Mucosa of descending colon (tissue), 3 donors: ENCODE data around the gene PIK3CB. TPM values are rescaled to one million over a fixed set of nuclear protein-coding genes. Genes with fewer than 3 reads are reported as not detected.
A peak's percentile ranks its signal among the peaks of the same experiment; 100 is the strongest.
"Not testable (repeated sequence)": the region's sequence is repeated elsewhere in the genome, so short reads cannot be mapped to it uniquely, and the experiment has no call there.

Experiments used
- ATAC-seq: fragments of 200-7000 bp; cut with Tn5 transposase; one replicate; pipeline ENCODE4 v1.9.1; 2020; ENCODE audit warnings: mild to moderate bottlenecking, moderate library complexity
- DNase-seq, 3 donors: peaks; one replicate each; pipeline ENCODE4 v3.0.0-alpha.2; 2020
- H3K36me3 ChIP-seq: fragments of 200-600 bp; one replicate; pipeline ENCODE4 v1.8.0; 2021; ENCODE audit warnings: low read depth, mild to moderate bottlenecking
- H3K4me1 ChIP-seq: fragments of 200-600 bp; one replicate; pipeline ENCODE4 v1.8.0; 2021; ENCODE audit warnings: low read depth, mild to moderate bottlenecking
- H3K4me3 ChIP-seq: fragments of 200-600 bp; one replicate; pipeline ENCODE4 v1.8.0; 2021; ENCODE audit warnings: mild to moderate bottlenecking
- H3K9me3 ChIP-seq: fragments of 200-600 bp; one replicate; pipeline ENCODE4 v1.8.0; 2021; ENCODE audit warnings: mild to moderate bottlenecking
- intact Hi-C, 2 donors: fragments of 100-400 bp; cut with DNase I in 1 of 2; cut with micrococcal nuclease in 1 of 2; formaldehyde crosslinking; loops; one replicate each; pipeline versions ENCODE4 v1.11.0 to v1.11.1; 2022; cut with DNase I, micrococcal nuclease
- total RNA-seq, 3 donors: library from RNA; stranded (reverse); fragmentation: NEBNext Ultra II Directional in 2 of 3; extraction: Animal tissue kit (Norgen Biotek cat#: 25700) in 2 of 3; gene quantifications; one replicate each; pipeline versions ENCODE4 v1.2.1 to v1.2.4, GENCODE V29; 2021 to 2023
- TF ChIP-seq, protein P1 (sequence below): fragments of 200-600 bp; IDR thresholded peaks from one replicate; pipeline ENCODE4 v1.8.0; 2022; ENCODE audit warnings: antibody characterized with exemption, mild to moderate bottlenecking
- donor health status: DM: no; HTN: no; CAD: no; lungs with moderate emphysema.
- donor health status: DM: no; HTN: no; CAD: no.
- donor health status: DM: no; HTN: yes; CAD: no.

Gene PIK3CB
- total RNA-seq, 3 donors from 2014 or later: 44.3 to 57.9 (median 51.8) TPM

GRCh38 chr3:138835397-138835757 is 649 bp upstream of the PIK3CB start:
- ATAC-seq (no peak), DNase-seq (no peak)

DNA sequence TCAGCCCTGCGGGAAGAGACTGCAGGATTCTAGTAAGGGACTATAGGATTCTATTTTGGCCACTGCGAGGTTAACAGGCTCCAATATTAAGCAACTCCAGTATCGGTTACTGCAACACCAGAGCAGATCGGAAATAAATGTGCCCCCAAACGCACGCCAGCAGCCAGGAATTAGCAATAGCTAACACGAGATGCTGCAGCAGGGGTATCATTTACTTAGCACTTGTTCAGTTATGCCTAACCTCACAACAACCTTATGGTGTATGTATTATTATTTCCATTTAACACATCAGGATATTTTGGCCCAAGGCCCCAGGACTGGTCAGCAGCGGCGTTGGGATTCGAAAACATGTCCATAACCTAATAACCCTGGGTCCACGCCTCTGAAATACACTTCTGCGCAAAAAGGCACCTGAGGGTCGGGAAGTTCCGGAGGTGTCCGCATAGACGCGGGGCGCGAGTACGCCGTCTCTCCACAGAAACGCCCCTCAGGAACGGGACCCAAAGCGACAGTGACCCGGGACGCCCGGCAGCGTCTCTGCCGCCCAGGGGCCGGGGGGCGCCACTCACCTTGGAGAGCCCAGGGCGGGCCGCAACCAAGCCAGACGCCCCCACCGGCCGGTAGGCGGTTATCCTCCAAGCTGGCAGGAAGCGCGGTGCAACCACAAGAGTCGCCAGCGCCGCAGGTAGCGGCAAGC is 681 bp downstream of the PIK3CB start:
- DNase-seq: peak; percentile 63 to 84 (median 77)
- Histone ChIP-seq H3K36me3 (no peaks in the 10 kb centered on the region), H3K4me1 (peaks cover 16% of the 10 kb centered on the region), H3K9me3 (no peaks in the 10 kb centered on the region), H3K4me3 (peak overlapping the region; percentile 86)
- intact Hi-C loops: loop anchor here in 1 of 2 donors (10.0 kb wide), 1 partner anchor 81 kb away; no protein-coding TSS in a partner anchor
- peak; percentile 66 for ATAC-seq
- TF ChIP-seq, protein P1, sequence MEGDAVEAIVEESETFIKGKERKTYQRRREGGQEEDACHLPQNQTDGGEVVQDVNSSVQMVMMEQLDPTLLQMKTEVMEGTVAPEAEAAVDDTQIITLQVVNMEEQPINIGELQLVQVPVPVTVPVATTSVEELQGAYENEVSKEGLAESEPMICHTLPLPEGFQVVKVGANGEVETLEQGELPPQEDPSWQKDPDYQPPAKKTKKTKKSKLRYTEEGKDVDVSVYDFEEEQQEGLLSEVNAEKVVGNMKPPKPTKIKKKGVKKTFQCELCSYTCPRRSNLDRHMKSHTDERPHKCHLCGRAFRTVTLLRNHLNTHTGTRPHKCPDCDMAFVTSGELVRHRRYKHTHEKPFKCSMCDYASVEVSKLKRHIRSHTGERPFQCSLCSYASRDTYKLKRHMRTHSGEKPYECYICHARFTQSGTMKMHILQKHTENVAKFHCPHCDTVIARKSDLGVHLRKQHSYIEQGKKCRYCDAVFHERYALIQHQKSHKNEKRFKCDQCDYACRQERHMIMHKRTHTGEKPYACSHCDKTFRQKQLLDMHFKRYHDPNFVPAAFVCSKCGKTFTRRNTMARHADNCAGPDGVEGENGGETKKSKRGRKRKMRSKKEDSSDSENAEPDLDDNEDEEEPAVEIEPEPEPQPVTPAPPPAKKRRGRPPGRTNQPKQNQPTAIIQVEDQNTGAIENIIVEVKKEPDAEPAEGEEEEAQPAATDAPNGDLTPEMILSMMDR: no peak

More at GRCh38 chr3:138835397-138835757, 649 bp upstream of the PIK3CB start:
- H3K9me3 ChIP-seq: no peaks in the 10 kb centered on the region
- intact Hi-C loops: loop anchor here in 1 of 2 donors (10.0 kb wide), 1 partner anchor 79 kb away; no protein-coding TSS in a partner anchor
- TF ChIP-seq, protein P1: no peak
- H3K36me3 ChIP-seq: no peaks in the 10 kb centered on the region
- peak overlapping the region; percentile 86 for H3K4me3 ChIP-seq
- peaks cover 16% of the 10 kb centered on the region for H3K4me1 ChIP-seq

DNA sequence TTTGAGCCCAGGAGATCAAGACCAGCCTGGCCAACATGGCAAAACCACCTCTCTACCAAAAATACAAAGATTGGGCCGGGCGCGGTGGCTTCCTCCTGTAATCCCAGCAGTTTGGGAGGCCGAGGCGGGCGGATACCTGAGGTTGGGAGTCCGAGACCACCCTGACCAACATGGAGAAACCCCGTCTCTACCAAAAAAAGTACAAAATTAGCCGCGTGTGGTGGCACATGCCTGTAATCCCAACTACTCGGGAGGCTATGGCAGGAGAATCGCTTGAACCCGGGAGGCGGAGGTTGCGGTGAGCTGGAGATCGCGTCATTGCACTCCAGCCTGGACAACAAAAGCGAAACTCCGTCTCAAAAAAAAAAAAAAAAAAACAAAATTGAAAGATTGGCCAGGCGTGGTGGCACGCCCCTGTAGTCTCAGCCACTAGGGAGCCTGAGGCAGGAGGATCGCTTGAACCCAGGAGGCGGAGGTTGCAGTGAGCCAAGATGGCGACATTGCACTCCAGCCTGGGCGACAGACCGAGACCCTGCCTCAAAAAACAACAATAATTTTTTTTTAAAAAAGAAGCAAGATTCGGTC is 2.2 kb downstream of the PIK3CB start:
- H3K9me3 ChIP-seq, H3K4me3 ChIP-seq, DNase-seq, H3K36me3 ChIP-seq, ATAC-seq: not testable (repeated sequence)
- H3K4me1 ChIP-seq: peaks cover 16% of the 10 kb centered on the region
- intact Hi-C loops: loop anchor here in 1 of 2 donors (10.0 kb wide), 1 partner anchor 82 kb away; no protein-coding TSS in a partner anchor

DNA sequence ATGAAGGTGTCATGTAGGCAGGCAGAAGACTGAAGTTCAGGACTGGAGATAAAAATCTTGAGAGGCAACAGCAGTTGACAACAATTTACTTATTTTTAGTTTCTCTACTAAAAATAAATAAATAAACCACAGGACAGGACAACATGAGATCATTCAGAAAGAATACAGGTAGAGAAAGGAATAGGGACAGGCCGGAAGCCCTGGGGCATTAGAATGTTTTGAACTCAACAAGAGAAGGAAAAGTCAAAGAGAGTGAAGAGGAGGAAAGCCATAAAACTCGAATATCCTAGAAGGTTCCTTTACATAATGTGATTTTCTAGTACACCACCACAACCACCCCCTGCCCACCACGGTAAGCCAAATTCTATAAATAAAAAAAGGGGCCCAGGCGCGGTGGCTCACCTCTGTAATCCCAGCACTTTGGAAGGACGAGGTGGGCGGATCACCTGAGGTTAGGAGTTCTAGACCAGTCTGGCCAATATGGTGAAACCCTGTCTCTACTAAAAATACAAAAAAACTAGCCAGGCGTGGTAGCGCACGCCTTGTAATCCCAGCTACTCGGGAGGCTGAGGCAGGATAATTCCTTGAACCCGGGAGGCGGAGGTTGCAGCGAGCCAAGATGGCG is 4.7 kb downstream of the PIK3CB start:
- Histone ChIP-seq H3K36me3 (no peaks in the 10 kb centered on the region), H3K4me3 (no peak overlapping the region), H3K4me1 (peaks cover 9% of the 10 kb centered on the region), H3K9me3 (no peaks in the 10 kb centered on the region)
- DNase-seq (no peak), ATAC-seq (no peak)
- intact Hi-C loops: loop anchor here in 1 of 2 donors (10.0 kb wide), 1 partner anchor 85 kb away; no protein-coding TSS in a partner anchor
- TF ChIP-seq, protein P1: no peak

DNA sequence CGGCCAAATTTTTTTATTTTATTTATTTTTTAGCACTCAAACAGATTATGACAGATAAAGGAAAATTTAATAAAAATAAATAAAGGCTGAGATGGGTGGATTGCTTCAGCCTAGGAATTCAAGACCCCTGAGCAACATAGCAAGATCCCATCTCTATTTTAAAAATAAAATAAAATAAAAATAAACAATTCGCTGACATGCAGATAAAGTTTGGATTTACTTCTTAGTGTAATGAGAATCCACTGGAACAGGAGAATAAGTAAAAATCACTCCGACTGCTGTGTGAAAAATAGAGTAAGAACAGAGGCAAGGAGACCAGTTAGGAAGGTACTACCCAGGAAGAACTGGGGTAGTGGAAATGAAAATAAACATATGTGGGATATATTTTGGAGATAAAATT is 5.6 kb downstream of the PIK3CB start:
- TF ChIP-seq, protein P1: no peak
- Histone ChIP-seq H3K4me3 (no peak overlapping the region), H3K4me1 (peaks cover 9% of the 10 kb centered on the region), H3K36me3 (no peaks in the 10 kb centered on the region), H3K9me3 (no peaks in the 10 kb centered on the region)
- ATAC-seq (no peak), DNase-seq (no peak)
- intact Hi-C loops: no loop called here

- H3K9me3 ChIP-seq: no peaks in the 10 kb centered on the region
- no peaks in the 10 kb centered on the region for H3K36me3 ChIP-seq
- no peaks in the 10 kb centered on the region for H3K4me1 ChIP-seq
- TF ChIP-seq, protein P1: no peak
- intact Hi-C loops: no loop called here
- DNase-seq (no peak), ATAC-seq (no peak)
- H3K4me3 ChIP-seq: no peak overlapping the region
These were observed 7.5 kb downstream of the PIK3CB start for GRCh38 chr3:138827222-138827621.
